HepG2 (cell line): Measurements from ENCODE around the gene FHL3. TPM values are rescaled to one million over a fixed set of nuclear protein-coding genes. Genes with fewer than 3 reads are reported as not detected.

Source experiments
- CTCF ChIP-seq: sonication (generic); formaldehyde crosslinking; IDR thresholded peaks from 2 replicates; pipeline ENCODE4 v1.5.0; 2020; ENCODE audit warnings: mild to moderate bottlenecking, missing genetic modification reagents, moderate library complexity
- ELF3 ChIP-seq: IDR thresholded peaks from 2 replicates; pipeline ENCODE4 v1.6.1; 2016; ENCODE audit warnings: missing genetic modification reagents, missing compliant biosample characterization
- GABPA ChIP-seq, 2 experiments: IDR thresholded peaks; 2 replicates each; pipeline ENCODE4 v1.6.1; 2011 to 2016; ENCODE audit warnings: low read depth in 2 of 2, low read length in 1 of 2, missing biosample characterization in 1 of 2, missing genetic modification characterization in 1 of 2
- JDP2 ChIP-seq: sonication (generic); formaldehyde crosslinking; IDR thresholded peaks from 2 replicates; pipeline ENCODE4 v1.8.1; 2022; ENCODE audit warnings: missing genetic modification reagents, borderline replicate concordance
- MED13 ChIP-seq: sonication (generic); formaldehyde crosslinking; IDR thresholded peaks from 2 replicates; pipeline ENCODE4 v1.5.0; 2020; ENCODE audit warnings: missing genetic modification reagents
- MIER2 ChIP-seq: IDR thresholded peaks from 2 replicates; pipeline ENCODE4 v1.6.1; 2016; ENCODE audit warnings: missing biosample characterization, missing genetic modification reagents
- MXD1 ChIP-seq: sonication (generic); formaldehyde crosslinking; IDR thresholded peaks from 2 replicates; pipeline ENCODE4 v1.4.0; 2020; ENCODE audit warnings: mild to moderate bottlenecking, missing genetic modification reagents
- SCMH1 ChIP-seq: sonication (generic); formaldehyde crosslinking; IDR thresholded peaks from 2 replicates; pipeline ENCODE4 v1.9.0; 2021; ENCODE audit warnings: missing genetic modification reagents, mild to moderate bottlenecking, borderline replicate concordance
- SOX5 ChIP-seq: IDR thresholded peaks from 2 replicates; pipeline ENCODE4 v1.6.1; 2016; ENCODE audit warnings: borderline replicate concordance
- TEF ChIP-seq: sonication (generic); formaldehyde crosslinking; IDR thresholded peaks from 2 replicates; pipeline ENCODE4 v1.5.0; 2020; ENCODE audit warnings: missing genetic modification reagents
- ZFX ChIP-seq: sonication (generic); formaldehyde crosslinking; IDR thresholded peaks from 2 replicates; pipeline ENCODE4 v1.4.0; 2020; ENCODE audit warnings: mild to moderate bottlenecking, low read depth, missing genetic modification reagents, moderate library complexity
- ZFY ChIP-seq: sonication (generic); formaldehyde crosslinking; IDR thresholded peaks from 2 replicates; pipeline ENCODE4 v1.4.0; 2020; ENCODE audit warnings: missing genetic modification reagents
- ZNF235 ChIP-seq: sonication (generic); formaldehyde crosslinking; IDR thresholded peaks from 2 replicates; pipeline ENCODE4 v1.8.1; 2023; ENCODE audit warnings: mild to moderate bottlenecking, missing genetic modification reagents, borderline replicate concordance
- ZNF263 ChIP-seq: sonication (generic); formaldehyde crosslinking; IDR thresholded peaks from 2 replicates; pipeline ENCODE4 v1.4.0; 2020; ENCODE audit warnings: missing genetic modification reagents
- ZNF292 ChIP-seq: sonication (generic); formaldehyde crosslinking; IDR thresholded peaks from 2 replicates; pipeline ENCODE4 v1.8.1; 2022; ENCODE audit warnings: mild to moderate bottlenecking, low read depth, missing genetic modification reagents, borderline replicate concordance
- ZNF577 ChIP-seq: sonication (generic); formaldehyde crosslinking; IDR thresholded peaks from 2 replicates; pipeline ENCODE4 v1.4.0; 2020; ENCODE audit warnings: mild to moderate bottlenecking, low read depth, missing genetic modification reagents, borderline replicate concordance
- ZNF7 ChIP-seq: IDR thresholded peaks from 2 replicates; pipeline ENCODE4 v1.6.1; 2016; ENCODE audit warnings: missing biosample characterization, missing genetic modification reagents
- polyA plus RNA-seq, 8 experiments: library from polyadenylated mRNA; depleted of rRNA in 3 of 8; stranded (reverse) in 7 of 8; unstranded in 1 of 8; fragments of >200 nt; fragmentation: Illumina TruSeq in 4 of 8; extraction: Trizol in 4 of 8; gene quantifications; 2 replicates each; pipeline versions ENCODE4 v1.2.1 to v1.2.3, GENCODE V29; 2011 to 2016; ENCODE audit warnings: low read depth in 4 of 8, missing spikeins in 1 of 8, mixed read lengths in 1 of 8; ENCODE audit not compliant: insufficient read depth in 1 of 8
- total RNA-seq, 5 experiments: library from RNA; depleted of rRNA; stranded (reverse); fragments of >200 nt; fragmentation: Illumina TruSeq; extraction: Trizol; gene quantifications; 2 replicates each; pipeline ENCODE4 v1.2.3, GENCODE V29; 2016; ENCODE audit warnings: low read depth in 1 of 5
- TF ChIP-seq, protein P1 (sequence below): sonication (generic); formaldehyde crosslinking; conservative IDR thresholded peaks from 2 replicates; pipeline ENCODE4 v1.8.0; 2022; ENCODE audit warnings: missing genetic modification reagents
- TF ChIP-seq, protein P2 (sequence below): sonication (generic); formaldehyde crosslinking; IDR thresholded peaks from 2 replicates; pipeline ENCODE4 v1.4.0; 2020; ENCODE audit warnings: missing genetic modification reagents, borderline replicate concordance

The FHL3 gene
- total and polyA plus RNA-seq, 2 of the 13 experiments (the other 11 are each of a cell fraction or from before 2014, with no cell fraction given): 2.8 to 6.6 TPM

GRCh38 chr1:38009088-38009840, 4.0 kb upstream of the FHL3 start (continued):
- TF ChIP-seq GABPA (IDR thresholded peaks at IDR 0.05; ENCODE audit: low read depth, low read length) (no peak), GABPA (CRISPR knock-in tag; IDR thresholded peaks at IDR 0.05; ENCODE audit: low read depth) (0 out of 2 replicates have a peak, but pooled peaks have one; percentile 29), ZNF263 (CRISPR knock-in tag) (peak; percentile 43; the same call in 1 of the 2 replicates), MED13 (no peak), ZNF235 (CRISPR knock-in tag) (no peak), SOX5 (CRISPR knock-in tag) (no peak), ZNF7 (CRISPR knock-in tag) (no peak), ZFY (CRISPR knock-in tag) (peak; percentile 24; the same call in 1 of the 2 replicates), CTCF (CRISPR knock-in tag) (0 out of 2 replicates have a peak, but pooled peaks have one; percentile 14), TEF (CRISPR knock-in tag) (no peak), ZNF292 (CRISPR knock-in tag) (peak; percentile 39; the same call in 1 of the 2 replicates), ELF3 (CRISPR knock-in tag) (peak; percentile 12; the same call in 1 of the 2 replicates), JDP2 (no peak), MIER2 (no peak), ZFX (CRISPR knock-in tag) (peak; percentile 54), MXD1 (CRISPR knock-in tag) (no peak), SCMH1 (CRISPR knock-in tag) (no peak), ZNF577 (CRISPR knock-in tag) (no peak)
- TF ChIP-seq, protein P1, sequence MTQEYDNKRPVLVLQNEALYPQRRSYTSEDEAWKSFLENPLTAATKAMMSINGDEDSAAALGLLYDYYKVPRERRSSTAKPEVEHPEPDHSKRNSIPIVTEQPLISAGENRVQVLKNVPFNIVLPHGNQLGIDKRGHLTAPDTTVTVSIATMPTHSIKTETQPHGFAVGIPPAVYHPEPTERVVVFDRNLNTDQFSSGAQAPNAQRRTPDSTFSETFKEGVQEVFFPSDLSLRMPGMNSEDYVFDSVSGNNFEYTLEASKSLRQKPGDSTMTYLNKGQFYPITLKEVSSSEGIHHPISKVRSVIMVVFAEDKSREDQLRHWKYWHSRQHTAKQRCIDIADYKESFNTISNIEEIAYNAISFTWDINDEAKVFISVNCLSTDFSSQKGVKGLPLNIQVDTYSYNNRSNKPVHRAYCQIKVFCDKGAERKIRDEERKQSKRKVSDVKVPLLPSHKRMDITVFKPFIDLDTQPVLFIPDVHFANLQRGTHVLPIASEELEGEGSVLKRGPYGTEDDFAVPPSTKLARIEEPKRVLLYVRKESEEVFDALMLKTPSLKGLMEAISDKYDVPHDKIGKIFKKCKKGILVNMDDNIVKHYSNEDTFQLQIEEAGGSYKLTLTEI (CRISPR knock-in tag): no peak
- TF ChIP-seq, protein P2, sequence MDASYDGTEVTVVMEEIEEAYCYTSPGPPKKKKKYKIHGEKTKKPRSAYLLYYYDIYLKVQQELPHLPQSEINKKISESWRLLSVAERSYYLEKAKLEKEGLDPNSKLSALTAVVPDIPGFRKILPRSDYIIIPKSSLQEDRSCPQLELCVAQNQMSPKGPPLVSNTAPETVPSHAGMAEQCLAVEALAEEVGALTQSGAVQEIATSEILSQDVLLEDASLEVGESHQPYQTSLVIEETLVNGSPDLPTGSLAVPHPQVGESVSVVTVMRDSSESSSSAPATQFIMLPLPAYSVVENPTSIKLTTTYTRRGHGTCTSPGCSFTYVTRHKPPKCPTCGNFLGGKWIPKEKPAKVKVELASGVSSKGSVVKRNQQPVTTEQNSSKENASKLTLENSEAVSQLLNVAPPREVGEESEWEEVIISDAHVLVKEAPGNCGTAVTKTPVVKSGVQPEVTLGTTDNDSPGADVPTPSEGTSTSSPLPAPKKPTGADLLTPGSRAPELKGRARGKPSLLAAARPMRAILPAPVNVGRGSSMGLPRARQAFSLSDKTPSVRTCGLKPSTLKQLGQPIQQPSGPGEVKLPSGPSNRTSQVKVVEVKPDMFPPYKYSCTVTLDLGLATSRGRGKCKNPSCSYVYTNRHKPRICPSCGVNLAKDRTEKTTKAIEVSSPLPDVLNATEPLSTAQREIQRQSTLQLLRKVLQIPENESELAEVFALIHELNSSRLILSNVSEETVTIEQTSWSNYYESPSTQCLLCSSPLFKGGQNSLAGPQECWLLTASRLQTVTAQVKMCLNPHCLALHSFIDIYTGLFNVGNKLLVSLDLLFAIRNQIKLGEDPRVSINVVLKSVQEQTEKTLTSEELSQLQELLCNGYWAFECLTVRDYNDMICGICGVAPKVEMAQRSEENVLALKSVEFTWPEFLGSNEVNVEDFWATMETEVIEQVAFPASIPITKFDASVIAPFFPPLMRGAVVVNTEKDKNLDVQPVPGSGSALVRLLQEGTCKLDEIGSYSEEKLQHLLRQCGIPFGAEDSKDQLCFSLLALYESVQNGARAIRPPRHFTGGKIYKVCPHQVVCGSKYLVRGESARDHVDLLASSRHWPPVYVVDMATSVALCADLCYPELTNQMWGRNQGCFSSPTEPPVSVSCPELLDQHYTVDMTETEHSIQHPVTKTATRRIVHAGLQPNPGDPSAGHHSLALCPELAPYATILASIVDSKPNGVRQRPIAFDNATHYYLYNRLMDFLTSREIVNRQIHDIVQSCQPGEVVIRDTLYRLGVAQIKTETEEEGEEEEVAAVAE (CRISPR knock-in tag): no peak
